ENCODE data around the gene SUN1. TPM values are rescaled to one million over a fixed set of nuclear protein-coding genes. Genes with fewer than 3 reads are reported as not detected.
A peak's percentile ranks its signal among the peaks of the same experiment; 100 is the strongest.

The SUN1 gene
- total RNA-seq, 1 experiment from 2014 or later: 158 TPM

- CTCF ChIA-PET: interaction anchor here (1.0 kb wide), 2 partner anchors 40 to 82 kb away, joined by 3 read pairs; no protein-coding TSS in a partner anchor
- no peaks in the 10 kb centered on the region for H3K27me3 Mint-ChIP-seq (ENCODE audit: low read depth)
- H3K27ac Mint-ChIP-seq: peak within 1 kb of the TSS; percentile 36; the same call in 1 of the 2 replicates
- H3K9me3 Mint-ChIP-seq: peaks cover 6% of the 10 kb centered on the region
- ATAC-seq (peak; percentile 83), DNase-seq (ENCODE audit: low spot score) (peak; percentile 97)
- POLR2A ChIA-PET: interaction anchor here (0.5 kb wide), 1 partner anchor 119 kb away, joined by 3 read pairs; no protein-coding TSS in a partner anchor
- peaks cover 37% of the 10 kb centered on the region for H3K36me3 Mint-ChIP-seq
- H3K4me1 Mint-ChIP-seq: peaks cover 15% of the 10 kb centered on the region
- peak within 1 kb of the TSS; percentile 83 for H3K4me3 Mint-ChIP-seq
- no peak for TF ChIP-seq JUN (CRISPR knock-in tag; IDR thresholded peaks at IDR 0.05)
- TF ChIP-seq IRF1 (CRISPR knock-in tag; IDR thresholded peaks at IDR 0.05): peak; percentile 88; the same call in 1 of the 2 replicates
- peak; percentile 88; the same call in 1 of the 2 replicates for TF ChIP-seq NFE2L1 (CRISPR knock-in tag; IDR thresholded peaks at IDR 0.05)
- no peak for TF ChIP-seq ZNF423 (CRISPR knock-in tag; IDR thresholded peaks at IDR 0.05)
- TF ChIP-seq, protein P1, sequence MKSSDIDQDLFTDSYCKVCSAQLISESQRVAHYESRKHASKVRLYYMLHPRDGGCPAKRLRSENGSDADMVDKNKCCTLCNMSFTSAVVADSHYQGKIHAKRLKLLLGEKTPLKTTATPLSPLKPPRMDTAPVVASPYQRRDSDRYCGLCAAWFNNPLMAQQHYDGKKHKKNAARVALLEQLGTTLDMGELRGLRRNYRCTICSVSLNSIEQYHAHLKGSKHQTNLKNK (CRISPR knock-in tag; IDR thresholded peaks at IDR 0.05): 0 out of 2 replicates have a peak, but pooled peaks have one; percentile 63
- TF ChIP-seq TEAD4 (CRISPR knock-in tag; IDR thresholded peaks at IDR 0.05): peak; percentile 64
- TF ChIP-seq NR3C1 (CRISPR knock-in tag; conservative IDR thresholded peaks at IDR 0.05; ENCODE audit: low read depth): no peak
- TF ChIP-seq ZBTB43 (CRISPR knock-in tag; IDR thresholded peaks at IDR 0.05): 0 out of 2 replicates have a peak, but pooled peaks have one; percentile 73
- TF ChIP-seq ZNF416 (CRISPR knock-in tag; IDR thresholded peaks at IDR 0.05): peak; percentile 63; the same call in 1 of the 2 replicates
- TF ChIP-seq GTF2I (CRISPR knock-in tag; conservative IDR thresholded peaks at IDR 0.05): no peak
- TF ChIP-seq SP1 (CRISPR knock-in tag; conservative IDR thresholded peaks at IDR 0.05): peak; percentile 100
- peak; percentile 92 for TF ChIP-seq E2F1 (CRISPR knock-in tag; IDR thresholded peaks at IDR 0.05)
- TF ChIP-seq, protein P2, sequence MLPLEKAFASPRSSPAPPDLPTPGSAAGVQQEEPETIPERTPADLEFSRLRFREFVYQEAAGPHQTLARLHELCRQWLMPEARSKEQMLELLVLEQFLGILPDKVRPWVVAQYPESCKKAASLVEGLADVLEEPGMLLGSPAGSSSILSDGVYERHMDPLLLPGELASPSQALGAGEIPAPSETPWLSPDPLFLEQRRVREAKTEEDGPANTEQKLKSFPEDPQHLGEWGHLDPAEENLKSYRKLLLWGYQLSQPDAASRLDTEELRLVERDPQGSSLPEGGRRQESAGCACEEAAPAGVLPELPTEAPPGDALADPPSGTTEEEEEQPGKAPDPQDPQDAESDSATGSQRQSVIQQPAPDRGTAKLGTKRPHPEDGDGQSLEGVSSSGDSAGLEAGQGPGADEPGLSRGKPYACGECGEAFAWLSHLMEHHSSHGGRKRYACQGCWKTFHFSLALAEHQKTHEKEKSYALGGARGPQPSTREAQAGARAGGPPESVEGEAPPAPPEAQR (CRISPR knock-in tag; IDR thresholded peaks at IDR 0.05): no peak
- peak; percentile 100 for TF ChIP-seq USF2 (CRISPR knock-in tag; IDR thresholded peaks at IDR 0.05)
- TF ChIP-seq USF1 (CRISPR knock-in tag; IDR thresholded peaks at IDR 0.05): peak; percentile 100
- no peak for TF ChIP-seq HMGA2 (CRISPR knock-in tag; IDR thresholded peaks at IDR 0.05)
- TF ChIP-seq, protein P3, sequence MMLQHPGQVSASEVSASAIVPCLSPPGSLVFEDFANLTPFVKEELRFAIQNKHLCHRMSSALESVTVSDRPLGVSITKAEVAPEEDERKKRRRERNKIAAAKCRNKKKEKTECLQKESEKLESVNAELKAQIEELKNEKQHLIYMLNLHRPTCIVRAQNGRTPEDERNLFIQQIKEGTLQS (CRISPR knock-in tag; conservative IDR thresholded peaks at IDR 0.05): peak; percentile 68; the same call in 1 of the 2 replicates
- TF ChIP-seq CREM (CRISPR knock-in tag; IDR thresholded peaks at IDR 0.05): peak; percentile 86
- TF ChIP-seq, protein P4, sequence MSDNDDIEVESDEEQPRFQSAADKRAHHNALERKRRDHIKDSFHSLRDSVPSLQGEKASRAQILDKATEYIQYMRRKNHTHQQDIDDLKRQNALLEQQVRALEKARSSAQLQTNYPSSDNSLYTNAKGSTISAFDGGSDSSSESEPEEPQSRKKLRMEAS (CRISPR knock-in tag; IDR thresholded peaks at IDR 0.05): peak; percentile 100
- 0 out of 2 replicates have a peak, but pooled peaks have one; percentile 80 for TF ChIP-seq ESRRA (CRISPR knock-in tag; IDR thresholded peaks at IDR 0.05; ENCODE audit: borderline replicate concordance)
- TF ChIP-seq PREB (CRISPR knock-in tag; IDR thresholded peaks at IDR 0.05; ENCODE audit: borderline replicate concordance): no peak
- TF ChIP-seq ELF4 (CRISPR knock-in tag; IDR thresholded peaks at IDR 0.05; ENCODE audit: low read depth): 0 out of 2 replicates have a peak, but pooled peaks have one; percentile 32
- no peak for TF ChIP-seq ZNF317 (CRISPR knock-in tag; IDR thresholded peaks at IDR 0.05; ENCODE audit: borderline replicate concordance, low read depth)
- no peak for TF ChIP-seq ZNF671 (CRISPR knock-in tag; IDR thresholded peaks at IDR 0.05)
- TF ChIP-seq, protein P5, sequence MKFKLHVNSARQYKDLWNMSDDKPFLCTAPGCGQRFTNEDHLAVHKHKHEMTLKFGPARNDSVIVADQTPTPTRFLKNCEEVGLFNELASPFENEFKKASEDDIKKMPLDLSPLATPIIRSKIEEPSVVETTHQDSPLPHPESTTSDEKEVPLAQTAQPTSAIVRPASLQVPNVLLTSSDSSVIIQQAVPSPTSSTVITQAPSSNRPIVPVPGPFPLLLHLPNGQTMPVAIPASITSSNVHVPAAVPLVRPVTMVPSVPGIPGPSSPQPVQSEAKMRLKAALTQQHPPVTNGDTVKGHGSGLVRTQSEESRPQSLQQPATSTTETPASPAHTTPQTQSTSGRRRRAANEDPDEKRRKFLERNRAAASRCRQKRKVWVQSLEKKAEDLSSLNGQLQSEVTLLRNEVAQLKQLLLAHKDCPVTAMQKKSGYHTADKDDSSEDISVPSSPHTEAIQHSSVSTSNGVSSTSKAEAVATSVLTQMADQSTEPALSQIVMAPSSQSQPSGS (CRISPR knock-in tag; IDR thresholded peaks at IDR 0.05; ENCODE audit: borderline replicate concordance, low read depth): peak; percentile 57; the same call in 1 of the 2 replicates
These were observed 44.0 kb downstream of the SUN1 start, which contains the start of gene GET4 for GRCh38 chr7:876077-876971. Gene GET4 (plus strand): TSS chr7:876554. CDS start chr7:876646, 92 bp downstream.
